ENCODE results near the gene RUNX3.
"Not testable (repeated sequence)": the region's sequence is repeated elsewhere in the genome, so short reads cannot be mapped to it uniquely, and the experiment has no call there.

The RUNX3 gene

GRCh38 chr1:24902471-24902891 lies 27.6 kb downstream of the RUNX3 start:
- no peak for DNase-seq (ENCODE audit: low read depth in 3 of 3)

- no peak for DNase-seq (ENCODE audit: low read depth in 3 of 3)
Observed at GRCh38 chr1:24901791-24902470, 28.1 kb downstream of the RUNX3 start.

- DNase-seq (ENCODE audit: low read depth in 3 of 3) = no peak
Observed at GRCh38 chr1:24900985-24901781, 28.9 kb downstream of the RUNX3 start.

- no peak for DNase-seq (ENCODE audit: low read depth in 3 of 3)
Observed at GRCh38 chr1:24900486-24900849, 29.6 kb downstream of the RUNX3 start.

GRCh38 chr1:24899581-24900485 lies 30.2 kb downstream of the RUNX3 start:
- DNase-seq (ENCODE audit: low read depth in 3 of 3) = no peak

- no peak for DNase-seq (ENCODE audit: low read depth in 3 of 3)
Observed at GRCh38 chr1:24898909-24899439, 31.1 kb downstream of the RUNX3 start.

- DNase-seq (ENCODE audit: low read depth in 3 of 3) = peak in 1 of 3 donors; percentile 48
Observed at GRCh38 chr1:24898152-24898908, 31.7 kb downstream of the RUNX3 start.

GRCh38 chr1:24897263-24898151 lies 32.6 kb downstream of the RUNX3 start:
- DNase-seq (ENCODE audit: low read depth in 3 of 3) = no peak

- DNase-seq (ENCODE audit: low read depth in 3 of 3) = no peak
Observed at GRCh38 chr1:24896596-24897262, 33.3 kb downstream of the RUNX3 start.

GRCh38 chr1:24896176-24896575 lies 33.9 kb downstream of the RUNX3 start:
- DNase-seq (ENCODE audit: low read depth in 3 of 3) = no peak

GRCh38 chr1:24895511-24895910 lies 34.6 kb downstream of the RUNX3 start:
- no peak for DNase-seq (ENCODE audit: low read depth in 3 of 3)

- DNase-seq (ENCODE audit: low read depth in 3 of 3) = no peak
Observed at GRCh38 chr1:24894002-24894401, 36.1 kb downstream of the RUNX3 start.

- DNase-seq (ENCODE audit: low read depth in 3 of 3) = no peak
Observed at GRCh38 chr1:24893431-24893830, 36.6 kb downstream of the RUNX3 start.

- DNase-seq (ENCODE audit: low read depth in 3 of 3) = no peak
Observed at GRCh38 chr1:24892188-24893153, 37.6 kb downstream of the RUNX3 start.

GRCh38 chr1:24891367-24891766 lies 38.7 kb downstream of the RUNX3 start:
- not testable (repeated sequence) for DNase-seq (ENCODE audit: low read depth in 3 of 3)

GRCh38 chr1:24890887-24891286 lies 39.2 kb downstream of the RUNX3 start:
- no peak for DNase-seq (ENCODE audit: low read depth in 3 of 3)

- no peak for DNase-seq (ENCODE audit: low read depth in 3 of 3)
Observed at GRCh38 chr1:24888971-24889676, 41.0 kb downstream of the RUNX3 start.
